ENCODE measurements around the gene RPS16. TPM values are rescaled to one million over a fixed set of nuclear protein-coding genes. Genes with fewer than 3 reads are reported as not detected.
A peak's percentile ranks its signal among the peaks of the same experiment; 100 is the strongest.

RPS16 gene
- total and polyA plus RNA-seq, 3 experiments from 2014 or later = 1,795 to 2,668 (median 2,654) TPM

DNA sequence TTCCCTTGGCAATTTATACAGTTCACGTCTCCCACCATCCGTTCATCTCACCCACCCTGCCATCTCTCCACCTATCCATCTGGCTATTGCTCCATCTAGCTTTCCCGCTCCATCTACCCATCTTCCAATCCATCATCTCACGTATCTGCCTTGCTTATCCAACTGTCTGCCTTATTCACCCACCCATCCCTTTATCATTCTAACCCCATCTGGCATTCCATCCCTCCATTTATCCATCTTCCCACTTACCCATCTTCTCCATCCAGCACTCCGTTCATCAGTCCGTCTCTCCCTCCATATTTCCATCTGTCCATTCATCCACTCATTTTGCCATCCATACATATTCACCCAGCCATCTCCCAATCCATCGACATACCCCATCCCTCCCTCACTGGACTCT lies 10.0 kb downstream of the RPS16 start:
- Histone ChIP-seq H3K27ac (ENCODE audit: low read depth, low read length) (no peak overlapping the region), H3K4me3 (ENCODE audit: low read length) (no peak overlapping the region), H3K4me1 (ENCODE audit: insufficient read depth, low read length) (no peaks in the 10 kb centered on the region), H3K36me3 (ENCODE audit: insufficient read depth, low read length) (peaks cover 6% of the 10 kb centered on the region), H3K9me3 (ENCODE audit: low read length) (no peaks in the 10 kb centered on the region), H3K27me3 (ENCODE audit: insufficient read depth, low read length, poor library complexity, severe bottlenecking) (no peaks in the 10 kb centered on the region)
- H3K36me3 Mint-ChIP-seq = peaks cover 0 to 30% (median 0%) of the 10 kb centered on the region in 3 donors
- CTCF ChIA-PET = interaction anchor here (1.1 kb wide), 1 partner anchor 28 kb away, joined by 5 read pairs; no protein-coding TSS in a partner anchor
- no peak for DNase-seq
- H3K4me3 Mint-ChIP-seq = no peak overlapping the region
- H3K9me3 Mint-ChIP-seq = no peaks in the 10 kb centered on the region
- peak overlapping the region in 4 of 8 donors; percentile 4 to 55 (median 32) for H3K27ac Mint-ChIP-seq
- peaks cover 0 to 2% of the 10 kb centered on the region in 2 donors for H3K27me3 Mint-ChIP-seq
- POLR2A ChIA-PET = interaction anchor here (1.0 to 1.4 kb wide), 2 partner anchors 7 to 10 kb away, joined by 3 to 8 read pairs; partner anchors contain the start of gene RPS16
- peaks cover 4 to 6% (median 5%) of the 10 kb centered on the region in 3 donors for H3K4me1 Mint-ChIP-seq

GRCh38 chr19:39424934-39425333 lies 10.8 kb downstream of the RPS16 start:
- ChIA-PET POLR2A (no interaction called here), CTCF (interaction anchor here (1.1 to 1.3 kb wide), 2 partner anchors 27 to 49 kb away, joined by 4 to 5 read pairs; no protein-coding TSS in a partner anchor)
- Mint-ChIP-seq H3K9me3 (no peaks in the 10 kb centered on the region), H3K36me3 (peaks cover 0 to 35% (median 0%) of the 10 kb centered on the region in 3 donors), H3K27me3 (peaks cover 0 to 2% of the 10 kb centered on the region in 2 donors), H3K4me1 (no peaks in the 10 kb centered on the region), H3K4me3 (no peak overlapping the region), H3K27ac (no peak overlapping the region)
- H3K36me3 ChIP-seq (ENCODE audit: insufficient read depth, low read length) = peaks cover 6% of the 10 kb centered on the region
- H3K9me3 ChIP-seq (ENCODE audit: low read length) = no peaks in the 10 kb centered on the region
- no peaks in the 10 kb centered on the region for H3K4me1 ChIP-seq (ENCODE audit: insufficient read depth, low read length)
- no peak overlapping the region for H3K27ac ChIP-seq (ENCODE audit: low read depth, low read length)
- H3K4me3 ChIP-seq (ENCODE audit: low read length) = no peak overlapping the region
- DNase-seq = no peak
- H3K27me3 ChIP-seq (ENCODE audit: insufficient read depth, low read length, poor library complexity, severe bottlenecking) = no peaks in the 10 kb centered on the region

DNA sequence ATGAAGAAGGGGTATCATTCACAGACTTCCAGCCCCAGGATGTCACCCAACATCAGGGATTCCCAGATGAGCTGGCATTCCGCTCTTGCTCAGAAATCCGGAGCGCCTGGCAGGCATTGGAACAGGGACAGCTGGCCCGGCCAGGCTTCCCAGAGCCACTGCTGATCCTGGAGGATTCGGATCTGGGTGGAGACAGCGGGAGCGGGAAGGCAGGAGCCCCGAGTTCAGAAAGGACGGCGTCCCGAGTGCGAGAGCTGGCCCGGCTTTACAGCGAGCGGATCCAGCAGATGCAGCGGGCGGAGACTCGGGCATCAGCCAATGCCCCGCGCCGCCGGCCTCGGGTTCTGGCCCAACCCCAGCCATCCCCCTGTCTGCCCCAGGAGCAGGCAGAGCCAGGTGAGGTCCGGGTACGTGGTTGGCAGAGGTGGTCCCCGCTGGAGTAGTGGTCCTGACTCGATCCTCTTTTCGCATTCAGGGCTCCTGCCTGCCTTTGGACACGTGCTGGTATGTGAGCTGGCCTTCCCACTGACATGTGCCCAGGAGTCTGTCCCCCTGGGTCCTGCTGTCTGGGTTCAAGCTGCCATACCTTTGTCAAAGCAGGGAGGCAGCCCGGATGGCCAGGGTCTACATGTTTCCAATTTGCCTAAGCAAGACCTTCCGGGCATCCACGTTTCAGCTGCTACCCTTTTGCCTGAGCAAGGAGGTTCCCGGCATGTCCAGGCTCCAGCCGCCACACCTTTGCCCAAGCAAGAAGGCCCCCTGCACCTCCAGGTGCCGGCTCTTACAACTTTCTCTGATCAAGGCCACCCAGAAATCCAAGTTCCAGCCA lies 12.3 kb downstream of the RPS16 start:
- no peaks in the 10 kb centered on the region for H3K4me1 Mint-ChIP-seq
- H3K27me3 Mint-ChIP-seq = peaks cover 0 to 2% of the 10 kb centered on the region in 2 donors
- H3K36me3 ChIP-seq (ENCODE audit: insufficient read depth, low read length) = peaks cover 6% of the 10 kb centered on the region
- no peaks in the 10 kb centered on the region for H3K4me1 ChIP-seq (ENCODE audit: insufficient read depth, low read length)
- no peak overlapping the region for H3K4me3 ChIP-seq (ENCODE audit: low read length)
- no peak overlapping the region for H3K4me3 Mint-ChIP-seq
- H3K9me3 Mint-ChIP-seq = no peaks in the 10 kb centered on the region
- no peak for DNase-seq
- no peak overlapping the region for H3K27ac ChIP-seq (ENCODE audit: low read depth, low read length)
- POLR2A ChIA-PET = no interaction called here
- H3K9me3 ChIP-seq (ENCODE audit: low read length) = no peaks in the 10 kb centered on the region
- peaks cover 0 to 42% (median 3%) of the 10 kb centered on the region in 3 donors for H3K36me3 Mint-ChIP-seq
- H3K27me3 ChIP-seq (ENCODE audit: insufficient read depth, low read length, poor library complexity, severe bottlenecking) = no peaks in the 10 kb centered on the region
- CTCF ChIA-PET = interaction anchor here (1.3 to 1.5 kb wide), 2 partner anchors 12 to 51 kb away, joined by 3 to 4 read pairs; partner anchors contain the start of gene RPS16
- H3K27ac Mint-ChIP-seq = peak overlapping the region in 1 of 8 donors; percentile 56

DNA sequence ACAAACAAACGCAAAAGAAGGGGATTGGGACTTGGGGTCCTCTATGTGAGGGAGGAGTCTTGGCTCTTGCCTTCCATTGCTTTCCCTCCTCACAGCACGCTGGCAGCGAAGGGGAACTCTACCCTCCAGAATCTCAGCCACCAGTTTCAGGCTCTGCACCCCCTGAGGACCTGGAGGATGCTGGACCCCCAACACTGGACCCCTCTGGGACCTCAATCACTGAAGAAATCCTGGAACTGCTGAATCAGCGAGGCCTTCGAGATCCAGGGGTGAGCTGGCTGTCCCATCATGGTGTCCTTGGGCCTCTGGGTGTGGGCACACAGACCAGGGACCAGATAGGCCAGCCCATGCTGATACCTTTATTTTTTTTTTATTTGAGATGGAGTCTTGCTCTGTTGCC lies 13.7 kb downstream of the RPS16 start:
- Mint-ChIP-seq H3K9me3 (no peaks in the 10 kb centered on the region), H3K27ac (peak overlapping the region in 1 of 8 donors; percentile 38), H3K36me3 (peaks cover 0 to 53% (median 3%) of the 10 kb centered on the region in 3 donors), H3K4me1 (peaks cover 0 to 2% (median 0%) of the 10 kb centered on the region in 3 donors), H3K4me3 (no peak overlapping the region), H3K27me3 (peaks cover 0 to 2% of the 10 kb centered on the region in 2 donors)
- H3K4me1 ChIP-seq (ENCODE audit: insufficient read depth, low read length) = no peaks in the 10 kb centered on the region
- H3K27ac ChIP-seq (ENCODE audit: low read depth, low read length) = no peak overlapping the region
- no peak for DNase-seq
- no peaks in the 10 kb centered on the region for H3K27me3 ChIP-seq (ENCODE audit: insufficient read depth, low read length, poor library complexity, severe bottlenecking)
- H3K36me3 ChIP-seq (ENCODE audit: insufficient read depth, low read length) = peaks cover 6% of the 10 kb centered on the region
- ChIA-PET CTCF (interaction anchor here (0.8 to 1.7 kb wide), 2 partner anchors 19 to 24 kb away, joined by 3 to 6 read pairs; no protein-coding TSS in a partner anchor), POLR2A (interaction anchor here (0.6 to 2.3 kb wide), 2 partner anchors 14 to 33 kb away, joined by 3 to 6 read pairs; partner anchors contain the start of gene RPS16)
- no peaks in the 10 kb centered on the region for H3K9me3 ChIP-seq (ENCODE audit: low read length)
- no peak overlapping the region for H3K4me3 ChIP-seq (ENCODE audit: low read length)

DNA sequence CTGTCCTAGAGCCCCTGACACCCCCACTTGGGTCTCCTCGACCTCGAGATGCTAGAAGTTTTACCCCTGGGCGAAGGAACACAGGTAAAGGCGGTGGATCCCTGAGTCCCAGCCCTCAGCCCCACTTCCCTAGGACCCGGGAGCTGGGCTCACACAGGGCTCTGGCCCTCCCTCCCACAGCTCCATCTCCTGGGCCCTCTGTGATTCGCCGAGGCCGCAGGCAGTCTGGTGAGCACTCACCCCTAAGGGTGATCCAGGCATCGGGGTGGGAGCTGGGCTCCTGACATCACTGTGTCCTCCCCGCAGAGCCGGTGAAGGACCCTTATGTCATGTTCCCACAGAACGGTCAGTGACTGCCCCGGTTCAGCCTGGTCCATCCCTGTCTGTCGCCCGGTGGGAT lies 15.0 kb downstream of the RPS16 start:
- no peak overlapping the region for H3K4me3 ChIP-seq (ENCODE audit: low read length)
- POLR2A ChIA-PET = interaction anchor here (0.6 to 2.3 kb wide), 4 partner anchors 15 to 1189 kb away, joined by 3 to 7 read pairs (median 6); partner anchors contain the start of gene RPS16
- peaks cover 6% of the 10 kb centered on the region for H3K36me3 ChIP-seq (ENCODE audit: insufficient read depth, low read length)

GRCh38 chr19:39419003-39419402 lies 16.7 kb downstream of the RPS16 start:
- H3K4me3 Mint-ChIP-seq = no peak overlapping the region
- Histone ChIP-seq H3K27me3 (ENCODE audit: insufficient read depth, low read length, poor library complexity, severe bottlenecking) (no peaks in the 10 kb centered on the region), H3K27ac (ENCODE audit: low read depth, low read length) (no peak overlapping the region), H3K4me3 (ENCODE audit: low read length) (no peak overlapping the region), H3K36me3 (ENCODE audit: insufficient read depth, low read length) (peaks cover 6% of the 10 kb centered on the region), H3K4me1 (ENCODE audit: insufficient read depth, low read length) (peaks cover 6% of the 10 kb centered on the region), H3K9me3 (ENCODE audit: low read length) (no peaks in the 10 kb centered on the region)
- H3K4me1 Mint-ChIP-seq = peaks cover 8 to 15% (median 11%) of the 10 kb centered on the region in 3 donors
- DNase-seq = no peak
- peaks cover 0 to 2% of the 10 kb centered on the region in 2 donors for H3K27me3 Mint-ChIP-seq
- CTCF ChIA-PET = interaction anchor here (2.1 to 2.6 kb wide), 2 partner anchors 8 to 17 kb away, joined by 6 read pairs; partner anchors contain the start of gene RPS16
- peaks cover 0 to 54% (median 5%) of the 10 kb centered on the region in 3 donors for H3K36me3 Mint-ChIP-seq
- no peaks in the 10 kb centered on the region for H3K9me3 Mint-ChIP-seq
- POLR2A ChIA-PET = interaction anchor here (0.7 to 0.9 kb wide), 2 partner anchors 17 to 475 kb away, joined by 3 read pairs; partner anchors contain the start of gene RPS16
- peak overlapping the region in 1 of 8 donors; percentile 79 for H3K27ac Mint-ChIP-seq

More for the DNA sequence above, 15.0 kb downstream of the RPS16 start:
- peak overlapping the region in 1 of 8 donors; percentile 38 for H3K27ac Mint-ChIP-seq
- H3K27ac ChIP-seq (ENCODE audit: low read depth, low read length) = no peak overlapping the region
- H3K4me1 ChIP-seq (ENCODE audit: insufficient read depth, low read length) = no peaks in the 10 kb centered on the region
- H3K4me1 Mint-ChIP-seq = peaks cover 0 to 3% (median 2%) of the 10 kb centered on the region in 3 donors
- H3K9me3 Mint-ChIP-seq = no peaks in the 10 kb centered on the region
- no peaks in the 10 kb centered on the region for H3K27me3 ChIP-seq (ENCODE audit: insufficient read depth, low read length, poor library complexity, severe bottlenecking)
- H3K27me3 Mint-ChIP-seq = peaks cover 0 to 2% of the 10 kb centered on the region in 2 donors
- H3K36me3 Mint-ChIP-seq = peaks cover 0 to 54% (median 3%) of the 10 kb centered on the region in 3 donors
- H3K9me3 ChIP-seq (ENCODE audit: low read length) = no peaks in the 10 kb centered on the region
- no peak overlapping the region for H3K4me3 Mint-ChIP-seq
- no peak for DNase-seq
- CTCF ChIA-PET = interaction anchor here (1.7 to 2.6 kb wide), 2 partner anchors 15 to 23 kb away, joined by 6 read pairs; partner anchors contain the start of gene RPS16

- ChIA-PET POLR2A (interaction anchor here (0.8 to 1.4 kb wide), 2 partner anchors 9 to 16 kb away, joined by 3 read pairs; no protein-coding TSS in a partner anchor), CTCF (interaction anchor here (0.7 to 2.1 kb wide), 2 partner anchors 9 to 81 kb away, joined by 3 to 6 read pairs; no protein-coding TSS in a partner anchor)
- no peak for DNase-seq
- Histone ChIP-seq H3K4me3 (ENCODE audit: low read length) (no peak overlapping the region), H3K27ac (ENCODE audit: low read depth, low read length) (no peak overlapping the region), H3K27me3 (ENCODE audit: insufficient read depth, low read length, poor library complexity, severe bottlenecking) (no peaks in the 10 kb centered on the region), H3K36me3 (ENCODE audit: insufficient read depth, low read length) (peaks cover 1% of the 10 kb centered on the region), H3K4me1 (ENCODE audit: insufficient read depth, low read length) (peaks cover 10% of the 10 kb centered on the region), H3K9me3 (ENCODE audit: low read length) (no peaks in the 10 kb centered on the region)
- Mint-ChIP-seq H3K27me3 (no peaks in the 10 kb centered on the region), H3K9me3 (no peaks in the 10 kb centered on the region), H3K4me1 (peaks cover 12 to 20% (median 15%) of the 10 kb centered on the region in 3 donors), H3K4me3 (peak overlapping the region in 1 of 7 donors; percentile 37), H3K27ac (peak overlapping the region in 5 of 8 donors; percentile 33 to 82 (median 50)), H3K36me3 (peaks cover 0 to 47% (median 5%) of the 10 kb centered on the region in 3 donors)
Observed at GRCh38 chr19:39417463-39418181, 18.1 kb downstream of the RPS16 start.

Measured in CD8-positive, alpha-beta memory T cell (primary cell).